ENCODE data around the gene UBE2B.

DNA sequence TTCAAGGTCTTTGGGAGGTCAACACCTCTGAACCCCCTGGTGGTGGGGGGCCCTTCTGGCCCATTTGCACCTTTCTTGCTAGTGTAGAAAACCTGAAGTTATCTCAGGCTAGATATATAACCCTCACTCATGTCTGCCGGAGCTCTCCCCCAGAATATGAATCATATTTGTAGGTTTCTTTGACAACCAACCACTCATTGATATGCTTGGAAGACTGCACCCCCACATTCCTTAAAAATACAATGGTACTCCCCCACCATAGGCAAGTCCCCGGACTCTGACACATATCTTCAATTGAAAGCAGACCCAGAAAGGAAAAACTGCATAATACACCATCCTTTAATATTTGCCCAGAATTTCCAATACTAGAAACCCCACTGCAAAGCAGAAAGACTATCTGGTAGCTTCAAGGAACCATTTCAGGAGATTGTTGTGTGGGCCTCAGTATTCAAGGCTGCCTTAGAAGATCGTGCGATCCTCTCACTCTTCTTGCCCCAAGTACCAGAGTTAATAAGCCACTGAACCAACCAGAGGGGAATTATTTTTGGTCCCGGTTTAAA lies 978 bp upstream of the UBE2B start:
- TF ChIP-seq, protein P1, sequence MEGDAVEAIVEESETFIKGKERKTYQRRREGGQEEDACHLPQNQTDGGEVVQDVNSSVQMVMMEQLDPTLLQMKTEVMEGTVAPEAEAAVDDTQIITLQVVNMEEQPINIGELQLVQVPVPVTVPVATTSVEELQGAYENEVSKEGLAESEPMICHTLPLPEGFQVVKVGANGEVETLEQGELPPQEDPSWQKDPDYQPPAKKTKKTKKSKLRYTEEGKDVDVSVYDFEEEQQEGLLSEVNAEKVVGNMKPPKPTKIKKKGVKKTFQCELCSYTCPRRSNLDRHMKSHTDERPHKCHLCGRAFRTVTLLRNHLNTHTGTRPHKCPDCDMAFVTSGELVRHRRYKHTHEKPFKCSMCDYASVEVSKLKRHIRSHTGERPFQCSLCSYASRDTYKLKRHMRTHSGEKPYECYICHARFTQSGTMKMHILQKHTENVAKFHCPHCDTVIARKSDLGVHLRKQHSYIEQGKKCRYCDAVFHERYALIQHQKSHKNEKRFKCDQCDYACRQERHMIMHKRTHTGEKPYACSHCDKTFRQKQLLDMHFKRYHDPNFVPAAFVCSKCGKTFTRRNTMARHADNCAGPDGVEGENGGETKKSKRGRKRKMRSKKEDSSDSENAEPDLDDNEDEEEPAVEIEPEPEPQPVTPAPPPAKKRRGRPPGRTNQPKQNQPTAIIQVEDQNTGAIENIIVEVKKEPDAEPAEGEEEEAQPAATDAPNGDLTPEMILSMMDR (conservative IDR thresholded peaks at IDR 0.05; ENCODE audit: low read length), result no peak
- no peak for TF ChIP-seq EZH2phosphoT487 (IDR thresholded peaks at IDR 0.05; ENCODE audit: borderline replicate concordance)
